Neuronal stem cell (in vitro differentiated cells): ENCODE measurements around the gene MRPL57.
"Not testable (repeated sequence)": the region's sequence is repeated elsewhere in the genome, so short reads cannot be mapped to it uniquely, and the experiment has no call there.

Experiments used
- DNase-seq: peaks from one replicate; pipeline ENCODE4 v3.0.0-alpha.2; 2013; ENCODE audit warnings: low spot score
- H2AFZ ChIP-seq: one replicate; pipeline ENCODE4 v1.6.1; 2013; ENCODE audit warnings: mild to moderate bottlenecking, low read length, inconsistent platforms
- H2AK5ac ChIP-seq: 2 replicates; pipeline ENCODE4 v1.6.1; 2013; ENCODE audit warnings: low read depth, mild to moderate bottlenecking, inconsistent platforms, low read length, moderate library complexity, mixed read lengths
- H2BK120ac ChIP-seq: 2 replicates; pipeline ENCODE4 v1.6.1; 2013; ENCODE audit warnings: low read depth, mild to moderate bottlenecking, inconsistent platforms, low read length, moderate library complexity, mixed read lengths
- H2BK12ac ChIP-seq: one replicate; pipeline ENCODE4 v1.6.1; 2013; ENCODE audit warnings: low read length, inconsistent platforms
- H2BK15ac ChIP-seq: 2 replicates; pipeline ENCODE4 v1.6.1; 2013; ENCODE audit warnings: mild to moderate bottlenecking, low read length, inconsistent platforms, mixed read lengths
- H2BK5ac ChIP-seq: one replicate; pipeline ENCODE4 v1.6.1; 2013; ENCODE audit warnings: inconsistent platforms, mild to moderate bottlenecking, low read length, moderate library complexity
- H3K14ac ChIP-seq: one replicate; pipeline ENCODE4 v1.6.1; 2013; ENCODE audit warnings: low read length, inconsistent platforms
- H3K18ac ChIP-seq: 2 replicates; pipeline ENCODE4 v1.6.1; 2013; ENCODE audit warnings: low read length, inconsistent platforms
- H3K23ac ChIP-seq: 2 replicates; pipeline ENCODE4 v1.6.1; 2013; ENCODE audit warnings: low read depth, mild to moderate bottlenecking, mixed read lengths, low read length, inconsistent platforms; ENCODE audit not compliant: poor library complexity
- H3K27ac ChIP-seq: replicated peaks from 3 replicates; pipeline ENCODE4 v1.5.1; 2013; ENCODE audit warnings: low read length, inconsistent platforms
- H3K27me3 ChIP-seq, 3 experiments: 2 replicates each; pipeline ENCODE4 v1.6.1; 2013; ENCODE audit warnings: low read length in 3 of 3, mild to moderate bottlenecking in 2 of 3, inconsistent platforms in 1 of 3, low read depth in 1 of 3, mixed read lengths in 1 of 3, moderate library complexity in 1 of 3; ENCODE audit not compliant: control insufficient read depth in 3 of 3, insufficient read depth in 3 of 3
- H3K36me3 ChIP-seq, 2 donors: replicated peaks in 1 of 2; 2 replicates each; pipeline ENCODE4 v1.6.1; 2013; ENCODE audit warnings: low read length in 2 of 2; ENCODE audit not compliant: control insufficient read depth in 2 of 2, insufficient read depth in 2 of 2
- H3K4ac ChIP-seq: 2 replicates; pipeline ENCODE4 v1.6.1; 2013; ENCODE audit warnings: inconsistent platforms, mild to moderate bottlenecking, low read length, moderate library complexity
- H3K4me1 ChIP-seq, 2 donors: 1 replicate in 1 of 2; 2 replicates in 1 of 2; pipeline ENCODE4 v1.6.1; 2013; ENCODE audit warnings: low read length in 2 of 2, low read depth in 1 of 2; ENCODE audit not compliant: control insufficient read depth in 2 of 2, insufficient read depth in 1 of 2
- H3K4me2 ChIP-seq: one replicate; pipeline ENCODE4 v1.6.1; 2013; ENCODE audit warnings: mild to moderate bottlenecking, low read length, inconsistent platforms; ENCODE audit not compliant: insufficient read depth, poor library complexity, severe bottlenecking
- H3K4me3 ChIP-seq, 2 donors: 2 replicates each; pipeline ENCODE4 v1.5.1; 2013; ENCODE audit warnings: low read length in 2 of 2, mild to moderate bottlenecking in 2 of 2, inconsistent platforms in 1 of 2, moderate library complexity in 1 of 2
- H3K79me1 ChIP-seq: one replicate; pipeline ENCODE4 v1.6.1; 2013; ENCODE audit warnings: low read depth, mild to moderate bottlenecking, inconsistent platforms, low read length, moderate library complexity
- H3K9ac ChIP-seq: one replicate; pipeline ENCODE4 v1.6.1; 2013; ENCODE audit warnings: mild to moderate bottlenecking, low read depth, low read length, inconsistent platforms; ENCODE audit not compliant: poor library complexity
- H3K9me3 ChIP-seq, 2 donors: replicated peaks in 1 of 2; 2 replicates each; pipeline versions ENCODE3 to v1.6.1; 2013; ENCODE audit warnings: low read length in 2 of 2, mild to moderate bottlenecking in 2 of 2, inconsistent platforms in 1 of 2, low read depth in 1 of 2, mixed read lengths in 1 of 2, moderate library complexity in 1 of 2; ENCODE audit not compliant: control insufficient read depth in 2 of 2, insufficient read depth in 1 of 2
- H4K8ac ChIP-seq: one replicate; pipeline ENCODE4 v1.6.1; 2013; ENCODE audit warnings: low read depth, mild to moderate bottlenecking, inconsistent platforms, low read length, moderate library complexity
- H4K91ac ChIP-seq: one replicate; pipeline ENCODE4 v1.6.1; 2013; ENCODE audit warnings: low read length, low read depth, mild to moderate bottlenecking, inconsistent platforms; ENCODE audit not compliant: poor library complexity
- WGBS, 2 donors: extraction: QIAGEN DNeasy Blood & Tissue Kit; methylation state at CpG; one replicate each; pipeline ENCODE4 v1.1.7; 2013; ENCODE audit warnings: missing lambda C conversion rate in 2 of 2, mixed read lengths in 1 of 2; ENCODE audit not compliant: insufficient read length in 2 of 2, insufficient replicate concordance in 1 of 2; ENCODE audit errors: extremely low coverage in 2 of 2; 5-methylcytosine and 5-hydroxymethylcytosine counted together

MRPL57 gene

GRCh38 chr13:21181671-21182070, 5.2 kb downstream of the MRPL57 start:
- H2BK12ac ChIP-seq: no peak overlapping the region
- no CpG with 5 or more reads among the region's 2 CpGs for WGBS, 2 donors

DNA sequence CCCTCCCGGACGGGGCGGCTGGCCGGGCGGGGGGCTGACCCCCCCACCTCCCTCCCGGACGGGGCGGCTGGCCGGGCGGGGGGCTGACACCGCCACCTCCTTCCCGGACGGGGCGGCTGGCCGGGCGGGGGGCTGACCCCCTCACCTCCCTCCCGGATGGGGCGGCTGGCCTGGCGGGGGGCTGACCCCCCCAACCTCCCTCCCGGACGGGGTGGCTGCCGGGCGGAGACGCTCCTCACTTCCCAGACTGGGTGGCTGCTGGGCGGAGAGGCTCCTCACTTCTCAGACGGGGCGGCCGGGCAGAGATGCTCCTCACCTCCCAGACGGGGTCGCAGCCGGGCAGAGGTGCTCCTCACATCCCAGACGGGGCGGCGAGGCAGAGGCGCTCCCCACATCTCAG, 10.0 kb downstream of the MRPL57 start:
- H2BK12ac ChIP-seq, H2BK15ac ChIP-seq, H2AK5ac ChIP-seq, H3K9me3 ChIP-seq, H3K23ac ChIP-seq, H3K4me3 ChIP-seq, H3K9ac ChIP-seq, H3K36me3 ChIP-seq, H3K18ac ChIP-seq, H2BK5ac ChIP-seq, H3K79me1 ChIP-seq, H3K27me3 ChIP-seq, H3K27ac ChIP-seq, H3K4ac ChIP-seq, H4K91ac ChIP-seq, H4K8ac ChIP-seq, DNase-seq, H2BK120ac ChIP-seq, H3K14ac ChIP-seq, H3K4me1 ChIP-seq, H2AFZ ChIP-seq, H3K4me2 ChIP-seq: not testable (repeated sequence)
- no CpG with 5 or more reads among the region's 35 CpGs for WGBS, 2 donors

More at GRCh38 chr13:21181671-21182070, 5.2 kb downstream of the MRPL57 start:
- no peaks in the 10 kb centered on the region for H3K27me3 ChIP-seq
- no peak overlapping the region for H3K23ac ChIP-seq
- H2BK15ac ChIP-seq: no peak overlapping the region
- no peak overlapping the region for H3K27ac ChIP-seq
- peaks cover 0 to 2% of the 10 kb centered on the region in 2 donors for H3K4me1 ChIP-seq
- no peak overlapping the region for H3K9ac ChIP-seq
- no peak overlapping the region for H3K4me2 ChIP-seq
- H2BK120ac ChIP-seq: no peak overlapping the region
- no peak overlapping the region for H4K8ac ChIP-seq
- H4K91ac ChIP-seq: no peak overlapping the region
- H3K4me3 ChIP-seq: no peak overlapping the region
- H3K36me3 ChIP-seq: peaks cover 3 to 13% of the 10 kb centered on the region in 2 donors
- H3K14ac ChIP-seq: no peak overlapping the region
- no peak overlapping the region for H3K18ac ChIP-seq
- peaks cover 0 to 8% of the 10 kb centered on the region in 2 donors for H3K9me3 ChIP-seq
- peaks cover 6% of the 10 kb centered on the region for H3K79me1 ChIP-seq
- DNase-seq: no peak
- H2BK5ac ChIP-seq: no peak overlapping the region
- no peak overlapping the region for H3K4ac ChIP-seq
- H2AFZ ChIP-seq: no peak overlapping the region
- H2AK5ac ChIP-seq: no peak overlapping the region

GRCh38 chr13:21194756-21195155, 18.3 kb downstream of the MRPL57 start:
- H3K4me3 ChIP-seq, H2AK5ac ChIP-seq, H2BK15ac ChIP-seq, H3K36me3 ChIP-seq, H3K27ac ChIP-seq, H3K14ac ChIP-seq, H3K4me2 ChIP-seq, H3K23ac ChIP-seq, H2BK12ac ChIP-seq, H2AFZ ChIP-seq, H3K9ac ChIP-seq, H4K8ac ChIP-seq, H2BK120ac ChIP-seq, H3K27me3 ChIP-seq, H2BK5ac ChIP-seq, H3K4ac ChIP-seq, H4K91ac ChIP-seq, H3K18ac ChIP-seq, H3K4me1 ChIP-seq, H3K9me3 ChIP-seq, DNase-seq, H3K79me1 ChIP-seq: not testable (repeated sequence)
- WGBS, 2 donors: no CpG with 5 or more reads among the region's 2 CpGs

GRCh38 chr13:21197606-21198225, 21.3 kb downstream of the MRPL57 start:
- H3K14ac ChIP-seq, H4K8ac ChIP-seq, H3K4me1 ChIP-seq, H3K9me3 ChIP-seq, H3K79me1 ChIP-seq, H3K18ac ChIP-seq, H3K36me3 ChIP-seq, H3K23ac ChIP-seq, H2BK120ac ChIP-seq, H2BK15ac ChIP-seq, H2AK5ac ChIP-seq, H3K4me2 ChIP-seq, H3K4ac ChIP-seq, H3K27ac ChIP-seq, DNase-seq, H2AFZ ChIP-seq, H3K9ac ChIP-seq, H3K4me3 ChIP-seq, H4K91ac ChIP-seq, H3K27me3 ChIP-seq, H2BK12ac ChIP-seq, H2BK5ac ChIP-seq: not testable (repeated sequence)
- WGBS, 2 donors: no CpG with 5 or more reads among the region's 9 CpGs
